PFSK-1 (cell line): Measurements from ENCODE around the gene ZGRF1.

Experiments used
- FOXP2 ChIP-seq: optimal IDR thresholded peaks from 2 replicates; pipeline ENCODE3; 2011; ENCODE audit warnings: borderline replicate concordance, control low read depth, inconsistent platforms; ENCODE audit not compliant: insufficient read depth; ENCODE audit errors: extremely low read length, extremely low read depth
- POLR2AphosphoS5 ChIP-seq: IDR thresholded peaks from 2 replicates; pipeline ENCODE4 v1.6.1; 2012; ENCODE audit warnings: low read depth, mild to moderate bottlenecking, control low read depth, low read length, moderate library complexity
- REST ChIP-seq, 2 experiments: IDR thresholded peaks; 2 replicates each; pipeline versions ENCODE4 v1.6.1 to v1.8.0; 2011 to 2012; ENCODE audit warnings: low read depth in 2 of 2, low read length in 2 of 2, control low read depth in 1 of 2, inconsistent platforms in 1 of 2, mild to moderate bottlenecking in 1 of 2, moderate library complexity in 1 of 2; ENCODE audit not compliant: insufficient read depth in 1 of 2
- SIN3A ChIP-seq: IDR thresholded peaks from 2 replicates; pipeline ENCODE4 v1.6.1; 2012; ENCODE audit warnings: mild to moderate bottlenecking, low read length, moderate library complexity, borderline replicate concordance; ENCODE audit not compliant: insufficient read depth
- TAF1 ChIP-seq: IDR thresholded peaks from 2 replicates; pipeline ENCODE4 v1.6.1; 2012; ENCODE audit warnings: low read length, control low read depth, borderline replicate concordance; ENCODE audit not compliant: insufficient read depth

Gene ZGRF1

DNA sequence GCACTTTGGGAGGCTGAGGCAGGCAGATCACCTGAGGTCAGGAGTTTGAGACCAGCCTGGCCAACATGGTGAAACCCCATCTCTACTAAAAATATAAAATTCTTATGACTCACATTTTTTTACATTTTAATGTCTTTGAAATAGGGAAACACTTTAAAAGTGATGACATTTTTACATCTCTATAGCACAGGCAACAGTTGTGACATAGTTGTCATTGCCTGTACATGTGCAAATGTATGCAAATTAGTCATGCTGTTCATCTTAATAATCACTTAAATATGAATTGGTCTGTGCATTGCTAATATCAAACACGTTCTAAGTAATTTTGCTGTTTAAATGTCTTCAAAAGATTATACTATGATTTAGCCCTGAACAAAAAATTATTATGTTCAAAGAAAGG lies 41.7 kb downstream of the ZGRF1 start:
- TF ChIP-seq REST (IDR thresholded peaks at IDR 0.05; ENCODE audit: insufficient read depth in 1 of 2, low read depth in 2 of 2, low read length in 2 of 2): no peak
- no peak for TF ChIP-seq TAF1
- no peak for TF ChIP-seq POLR2AphosphoS5
- no peak for TF ChIP-seq SIN3A
- no peak for TF ChIP-seq FOXP2

GRCh38 chr4:112593438-112594133 lies 43.1 kb downstream of the ZGRF1 start:
- no peak for TF ChIP-seq TAF1
- no peak for TF ChIP-seq SIN3A
- TF ChIP-seq REST (IDR thresholded peaks at IDR 0.05; ENCODE audit: insufficient read depth in 1 of 2, low read depth in 2 of 2, low read length in 2 of 2): no peak
- TF ChIP-seq FOXP2: no peak
- no peak for TF ChIP-seq POLR2AphosphoS5

DNA sequence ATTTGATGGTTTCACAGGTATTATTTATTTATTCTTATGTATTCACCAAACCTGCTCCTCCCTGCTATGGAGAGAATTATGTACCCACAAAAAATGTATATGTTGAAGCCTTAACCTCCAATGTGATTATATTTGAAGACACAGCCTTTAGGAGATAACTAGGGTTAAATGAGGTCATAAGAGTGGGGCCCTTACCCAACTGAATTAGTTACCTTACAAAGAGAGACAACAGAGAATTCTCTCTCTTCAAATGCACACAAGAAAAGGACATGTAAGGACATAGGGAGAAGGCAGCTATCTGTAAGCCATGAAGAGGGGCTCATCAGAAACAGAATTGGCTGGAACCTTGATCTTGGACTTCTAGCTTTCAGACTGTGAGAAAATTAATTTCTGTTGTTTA lies 44.0 kb downstream of the ZGRF1 start:
- TF ChIP-seq SIN3A (no peak), POLR2AphosphoS5 (no peak), TAF1 (no peak), REST (IDR thresholded peaks at IDR 0.05; ENCODE audit: insufficient read depth in 1 of 2, low read depth in 2 of 2, low read length in 2 of 2) (no peak), FOXP2 (no peak)

- TF ChIP-seq REST (IDR thresholded peaks at IDR 0.05; ENCODE audit: insufficient read depth in 1 of 2, low read depth in 2 of 2, low read length in 2 of 2): no peak
- no peak for TF ChIP-seq POLR2AphosphoS5
- no peak for TF ChIP-seq FOXP2
- no peak for TF ChIP-seq SIN3A
- no peak for TF ChIP-seq TAF1
Observed at GRCh38 chr4:112591593-112591992, 45.1 kb downstream of the ZGRF1 start.
